H9 (cell line): ENCODE measurements around the gene ZBTB48. TPM values are rescaled to one million over a fixed set of nuclear protein-coding genes. Genes with fewer than 3 reads are reported as not detected.

Experiments
- DNase-seq: peaks from one replicate; pipeline ENCODE4 v3.0.0-alpha.2; 2017
- H2AFZ ChIP-seq: one replicate; pipeline ENCODE4 v1.6.1; 2013; ENCODE audit warnings: mild to moderate bottlenecking, low read length, control low read depth, moderate library complexity
- H2AK5ac ChIP-seq: 2 replicates; pipeline ENCODE4 v1.6.1; 2013; ENCODE audit warnings: low read length, control low read depth, mixed read lengths; ENCODE audit not compliant: insufficient read length
- H2BK120ac ChIP-seq: one replicate; pipeline ENCODE4 v1.6.1; 2013; ENCODE audit warnings: low read depth, mild to moderate bottlenecking, low read length, control low read depth, inconsistent platforms; ENCODE audit not compliant: poor library complexity, severe bottlenecking
- H2BK12ac ChIP-seq: 2 replicates; pipeline ENCODE4 v1.6.1; 2013; ENCODE audit warnings: low read length, control low read depth, mixed read lengths, low read depth; ENCODE audit not compliant: insufficient read length
- H2BK15ac ChIP-seq: 2 replicates; pipeline ENCODE4 v1.6.1; 2013; ENCODE audit warnings: low read depth, low read length, control low read depth
- H2BK20ac ChIP-seq: one replicate; pipeline ENCODE4 v1.6.1; 2013; ENCODE audit warnings: low read depth, mild to moderate bottlenecking, low read length, control low read depth, inconsistent platforms; ENCODE audit not compliant: poor library complexity, severe bottlenecking
- H2BK5ac ChIP-seq: 2 replicates; pipeline ENCODE4 v1.6.1; 2013; ENCODE audit warnings: low read length, control low read depth, mixed read lengths; ENCODE audit not compliant: insufficient read length
- H3K14ac ChIP-seq: 2 replicates; pipeline ENCODE4 v1.6.1; 2013; ENCODE audit warnings: low read length, control low read depth; ENCODE audit not compliant: insufficient read depth
- H3K18ac ChIP-seq: 2 replicates; pipeline ENCODE4 v1.6.1; 2013; ENCODE audit warnings: low read depth, mild to moderate bottlenecking, mixed read lengths, low read length, control low read depth; ENCODE audit not compliant: insufficient read length
- H3K23ac ChIP-seq: 2 replicates; pipeline ENCODE4 v1.6.1; 2013; ENCODE audit warnings: low read length, control low read depth, mixed read lengths, low read depth; ENCODE audit not compliant: insufficient read length
- H3K23me2 ChIP-seq: 2 replicates; pipeline ENCODE4 v1.6.1; 2013; ENCODE audit warnings: low read depth, mild to moderate bottlenecking, mixed read lengths, low read length, control low read depth; ENCODE audit not compliant: insufficient read length, poor library complexity, severe bottlenecking
- H3K27ac ChIP-seq: 2 replicates; pipeline ENCODE4 v1.5.1; 2013; ENCODE audit warnings: low read length, control low read depth, mixed read lengths, low read depth; ENCODE audit not compliant: insufficient read length
- H3K27me3 ChIP-seq: 2 replicates; pipeline ENCODE4 v1.6.1; 2013; ENCODE audit warnings: low read length, control low read depth, inconsistent platforms; ENCODE audit not compliant: insufficient read depth
- H3K4ac ChIP-seq: 2 replicates; pipeline ENCODE4 v1.6.1; 2013; ENCODE audit warnings: low read depth, mild to moderate bottlenecking, control low read depth, inconsistent platforms, low read length, moderate library complexity
- H3K4me1 ChIP-seq: 2 replicates; pipeline ENCODE4 v1.6.1; 2013; ENCODE audit warnings: low read length, control low read depth, inconsistent platforms; ENCODE audit not compliant: insufficient read depth
- H3K4me2 ChIP-seq: 2 replicates; pipeline ENCODE4 v1.6.1; 2013; ENCODE audit warnings: low read length, control low read depth, mixed read lengths; ENCODE audit not compliant: insufficient read length, insufficient read depth
- H3K56ac ChIP-seq: 2 replicates; pipeline ENCODE4 v1.6.1; 2013; ENCODE audit warnings: low read depth, mild to moderate bottlenecking, mixed read lengths, low read length, control low read depth; ENCODE audit not compliant: insufficient read length
- H3K79me1 ChIP-seq: 2 replicates; pipeline ENCODE4 v1.6.1; 2013; ENCODE audit warnings: low read depth, mild to moderate bottlenecking, moderate library complexity, low read length, control low read depth, inconsistent platforms; ENCODE audit not compliant: insufficient read depth, poor library complexity, severe bottlenecking
- H3K79me2 ChIP-seq: 2 replicates; pipeline ENCODE4 v1.6.1; 2013; ENCODE audit warnings: low read length, control low read depth, inconsistent platforms; ENCODE audit not compliant: insufficient read depth
- H3K9ac ChIP-seq: 2 replicates; pipeline ENCODE4 v1.6.1; 2013; ENCODE audit warnings: low read length, control low read depth, mixed read lengths; ENCODE audit not compliant: insufficient read length; ENCODE audit errors: extremely low read depth
- H3K9me3 ChIP-seq: one replicate; pipeline ENCODE4 v1.6.1; 2013; ENCODE audit warnings: low read depth, low read length, inconsistent platforms; ENCODE audit not compliant: control insufficient read depth
- H3T11ph ChIP-seq: one replicate; pipeline ENCODE4 v1.6.1; 2013; ENCODE audit warnings: mild to moderate bottlenecking, low read length, control low read depth, inconsistent platforms
- H4K20me1 ChIP-seq: one replicate; pipeline ENCODE4 v1.6.1; 2013; ENCODE audit not compliant: control insufficient read depth, insufficient read length, insufficient read depth
- H4K5ac ChIP-seq: 2 replicates; pipeline ENCODE4 v1.6.1; 2013; ENCODE audit warnings: low read depth, mild to moderate bottlenecking, mixed read lengths, low read length, control low read depth; ENCODE audit not compliant: insufficient read length
- H4K8ac ChIP-seq: replicated peaks from 2 replicates; pipeline ENCODE4 v1.6.1; 2013; ENCODE audit warnings: low read length, control low read depth, mixed read lengths, low read depth; ENCODE audit not compliant: insufficient read length
- H4K91ac ChIP-seq: 2 replicates; pipeline ENCODE4 v1.6.1; 2013; ENCODE audit warnings: low read depth, mild to moderate bottlenecking, moderate library complexity, mixed read lengths, low read length, control low read depth; ENCODE audit not compliant: insufficient read length
- H3K27ac Mint-ChIP-seq, 3 experiments: 2 replicates in 2 of 3; 3 replicates in 1 of 3; pipeline ENCODE4 v1.8.0; 2020 to 2021; ENCODE audit warnings: mixed read lengths in 3 of 3, mild to moderate bottlenecking in 1 of 3, moderate library complexity in 1 of 3
- H3K27me3 Mint-ChIP-seq: 2 replicates; pipeline ENCODE4 v1.8.0; 2021; ENCODE audit warnings: low read depth, mild to moderate bottlenecking, moderate library complexity, mixed read lengths
- H3K36me3 Mint-ChIP-seq, 3 experiments: 2 replicates in 2 of 3; 3 replicates in 1 of 3; pipeline ENCODE4 v1.8.0; 2020 to 2021; ENCODE audit warnings: low read depth in 3 of 3, mixed read lengths in 3 of 3; ENCODE audit not compliant: insufficient read depth in 1 of 3
- H3K4me1 Mint-ChIP-seq, 2 experiments: 2 replicates each; pipeline ENCODE4 v1.8.0; 2020; ENCODE audit warnings: mixed read lengths in 2 of 2
- H3K4me3 Mint-ChIP-seq, 2 experiments: 2 replicates in 1 of 2; 3 replicates in 1 of 2; pipeline ENCODE4 v1.8.0; 2020 to 2021; ENCODE audit warnings: mild to moderate bottlenecking in 2 of 2, mixed read lengths in 2 of 2, moderate library complexity in 1 of 2
- H3K9me3 Mint-ChIP-seq, 2 experiments: 2 replicates in 1 of 2; 3 replicates in 1 of 2; pipeline ENCODE4 v1.8.0; 2020; ENCODE audit warnings: mild to moderate bottlenecking in 2 of 2, mixed read lengths in 2 of 2, moderate library complexity in 1 of 2
- CTCF ChIP-seq: fragments of 200-600 bp; sonication (generic); conservative IDR thresholded peaks from 3 replicates; pipeline ENCODE4 v1.8.0; 2021; ENCODE audit warnings: antibody characterized with exemption, mild to moderate bottlenecking
- WGBS: extraction: QIAGEN DNeasy Blood & Tissue Kit; methylation state at CpG from one replicate; pipeline ENCODE4 v1.1.7; 2013; ENCODE audit warnings: missing lambda C conversion rate, low lambda C conversion rate, mixed read lengths; ENCODE audit not compliant: insufficient read length; ENCODE audit errors: extremely low coverage; 5-methylcytosine and 5-hydroxymethylcytosine counted together
- total RNA-seq: library from RNA; stranded (reverse); gene quantifications from 2 replicates; pipeline ENCODE4 v1.2.1, GENCODE V29; 2021

Gene ZBTB48
- total RNA-seq, 1 experiment from 2014 or later, result 33.2 TPM

- no peak overlapping the region for H2BK15ac ChIP-seq
- H2BK12ac ChIP-seq, result no peak overlapping the region
- H3K23me2 ChIP-seq, result peaks cover 7% of the 10 kb centered on the region
- no peak for DNase-seq
- Mint-ChIP-seq H3K4me3 (peak overlapping the region; percentile 57 to 92; a peak in 2 of 5 replicates), H3K27ac (peak overlapping the region in 1 of 3 experiments; percentile 34; a peak in 1 of 7 replicates), H3K27me3 (no peaks in the 10 kb centered on the region), H3K4me1 (peaks cover 15 to 18% of the 10 kb centered on the region in 2 experiments), H3K36me3 (peaks cover 0 to 14% (median 2%) of the 10 kb centered on the region in 3 experiments; a peak in 4 of 7 replicates), H3K9me3 (no peaks in the 10 kb centered on the region; a peak in 1 of 5 replicates)
- H4K5ac ChIP-seq, result no peak overlapping the region
- no peak overlapping the region for H2BK120ac ChIP-seq
- H3K27me3 ChIP-seq, result no peaks in the 10 kb centered on the region
- no peak overlapping the region for H3K27ac ChIP-seq
- no peak overlapping the region for H4K91ac ChIP-seq
- no peak overlapping the region for H2AK5ac ChIP-seq
- H3K4me2 ChIP-seq, result no peak overlapping the region
- H3K9me3 ChIP-seq, result no peaks in the 10 kb centered on the region
- H3K18ac ChIP-seq, result no peak overlapping the region
- no peak overlapping the region for H3K56ac ChIP-seq
- H3K14ac ChIP-seq, result no peak overlapping the region
- H3K4me1 ChIP-seq, result no peaks in the 10 kb centered on the region; the same call in 1 of the 2 replicates
- H2BK5ac ChIP-seq, result no peak overlapping the region
- no peak overlapping the region for H4K8ac ChIP-seq
- no peak overlapping the region for H2AFZ ChIP-seq
- H3T11ph ChIP-seq, result no peak overlapping the region
- no peak overlapping the region for H3K9ac ChIP-seq
- no peak overlapping the region for H2BK20ac ChIP-seq
- WGBS, result no CpG with 5 or more reads among the region's 10 CpGs
- H4K20me1 ChIP-seq, result no peaks in the 10 kb centered on the region
- H3K79me1 ChIP-seq, result peaks cover 4% of the 10 kb centered on the region
- no peaks in the 10 kb centered on the region for H3K79me2 ChIP-seq
- no peak for TF ChIP-seq CTCF
- no peak overlapping the region for H3K4ac ChIP-seq
- H3K23ac ChIP-seq, result no peak overlapping the region
Measured at GRCh38 chr1:6581561-6582305, 1.9 kb downstream of the ZBTB48 start.
